HepG2 (cell line): ENCODE data around the gene SYNM. TPM values are rescaled to one million over a fixed set of nuclear protein-coding genes. Genes with fewer than 3 reads are reported as not detected.
A peak's percentile ranks its signal among the peaks of the same experiment; 100 is the strongest.

Experiments used
- ARNT ChIP-seq: fragments of 450-650 bp; IDR thresholded peaks from 2 replicates; pipeline ENCODE4 v1.6.1; 2017
- CREB1 ChIP-seq, 2 experiments: fragments of 450-650 bp in 1 of 2; IDR thresholded peaks; 2 replicates each; pipeline ENCODE4 v1.6.1; 2016 to 2017; ENCODE audit warnings: control low read depth in 1 of 2, mild to moderate bottlenecking in 1 of 2, missing compliant biosample characterization in 1 of 2, missing genetic modification characterization in 1 of 2
- ELF4 ChIP-seq: sonication (generic); formaldehyde crosslinking; IDR thresholded peaks from 2 replicates; pipeline ENCODE4 v1.5.0; 2020; ENCODE audit warnings: missing genetic modification reagents, mild to moderate bottlenecking, moderate library complexity, borderline replicate concordance
- FOXA1 ChIP-seq, 2 experiments: fragments of 450-650 bp in 1 of 2; sonication (generic) in 1 of 2; formaldehyde crosslinking in 1 of 2; IDR thresholded peaks; 2 replicates each; pipeline versions ENCODE4 v1.4.0 to v1.6.1; 2016 to 2020; ENCODE audit warnings: missing genetic modification reagents in 1 of 2
- HNF4A ChIP-seq: sonication (generic); formaldehyde crosslinking; IDR thresholded peaks from 2 replicates; pipeline ENCODE4 v1.4.0; 2020; ENCODE audit warnings: missing genetic modification reagents
- KLF11 ChIP-seq: IDR thresholded peaks from 2 replicates; pipeline ENCODE4 v1.6.1; 2016; ENCODE audit warnings: missing compliant biosample characterization
- KMT2B ChIP-seq: IDR thresholded peaks from 2 replicates; pipeline ENCODE4 v1.6.1; 2016; ENCODE audit warnings: missing genetic modification reagents, missing compliant biosample characterization
- MLLT10 ChIP-seq: sonication (generic); formaldehyde crosslinking; IDR thresholded peaks from 2 replicates; pipeline ENCODE4 v1.4.0; 2020; ENCODE audit warnings: missing genetic modification reagents
- RAD21 ChIP-seq: fragments of 450-650 bp; formaldehyde crosslinking; IDR thresholded peaks from 2 replicates; pipeline ENCODE4 v1.5.0; 2020; ENCODE audit warnings: mild to moderate bottlenecking
- RCOR2 ChIP-seq: IDR thresholded peaks from 2 replicates; pipeline ENCODE4 v1.6.1; 2016; ENCODE audit warnings: missing biosample characterization, missing genetic modification reagents
- SETDB1 ChIP-seq: sonication (generic); formaldehyde crosslinking; IDR thresholded peaks from 2 replicates; pipeline ENCODE4 v1.5.1; 2020; ENCODE audit warnings: missing genetic modification reagents, mild to moderate bottlenecking, borderline replicate concordance
- SMYD3 ChIP-seq: sonication (generic); formaldehyde crosslinking; IDR thresholded peaks from 2 replicates; pipeline ENCODE4 v1.8.1; 2023; ENCODE audit warnings: mild to moderate bottlenecking, missing genetic modification reagents
- TARDBP ChIP-seq: sonication (generic); formaldehyde crosslinking; IDR thresholded peaks from 2 replicates; pipeline ENCODE4 v1.8.0; 2022; ENCODE audit warnings: mild to moderate bottlenecking, missing genetic modification reagents
- ZC3H13 ChIP-seq: sonication (generic); formaldehyde crosslinking; IDR thresholded peaks from 2 replicates; pipeline ENCODE4 v1.8.1; 2023; ENCODE audit warnings: mild to moderate bottlenecking, missing genetic modification reagents, moderate library complexity
- ZNF235 ChIP-seq: sonication (generic); formaldehyde crosslinking; IDR thresholded peaks from 2 replicates; pipeline ENCODE4 v1.8.1; 2023; ENCODE audit warnings: mild to moderate bottlenecking, missing genetic modification reagents, borderline replicate concordance
- ZSCAN9 ChIP-seq: IDR thresholded peaks from 2 replicates; pipeline ENCODE4 v1.6.1; 2016; ENCODE audit warnings: borderline replicate concordance
- polyA plus RNA-seq, 8 experiments: library from polyadenylated mRNA; depleted of rRNA in 3 of 8; stranded (reverse) in 7 of 8; unstranded in 1 of 8; fragments of >200 nt; fragmentation: Illumina TruSeq in 4 of 8; extraction: Trizol in 4 of 8; gene quantifications; 2 replicates each; pipeline versions ENCODE4 v1.2.1 to v1.2.3, GENCODE V29; 2011 to 2016; ENCODE audit warnings: low read depth in 4 of 8, missing spikeins in 1 of 8, mixed read lengths in 1 of 8; ENCODE audit not compliant: insufficient read depth in 1 of 8
- total RNA-seq, 5 experiments: library from RNA; depleted of rRNA; stranded (reverse); fragments of >200 nt; fragmentation: Illumina TruSeq; extraction: Trizol; gene quantifications; 2 replicates each; pipeline ENCODE4 v1.2.3, GENCODE V29; 2016; ENCODE audit warnings: low read depth in 1 of 5
- TF ChIP-seq, protein P1 (sequence below): sonication (generic); formaldehyde crosslinking; IDR thresholded peaks from 2 replicates; pipeline ENCODE4 v1.9.0; 2021; ENCODE audit warnings: missing genetic modification reagents, borderline replicate concordance
- TF ChIP-seq, protein P2 (sequence below): sonication (generic); formaldehyde crosslinking; IDR thresholded peaks from 2 replicates; pipeline ENCODE4 v1.4.0; 2020; ENCODE audit warnings: missing genetic modification reagents, mild to moderate bottlenecking, borderline replicate concordance
- TF ChIP-seq, protein P3 (sequence below), 2 experiments: sonication (generic) in 1 of 2; formaldehyde crosslinking in 1 of 2; IDR thresholded peaks; 2 replicates each; pipeline versions ENCODE4 v1.4.0 to v1.6.1; 2016 to 2020; ENCODE audit warnings: borderline replicate concordance in 1 of 2, low read depth in 1 of 2, mild to moderate bottlenecking in 1 of 2, missing genetic modification reagents in 1 of 2
- TF ChIP-seq, protein P4 (sequence below): sonication (generic); formaldehyde crosslinking; IDR thresholded peaks from 2 replicates; pipeline ENCODE4 v1.4.0; 2020; ENCODE audit warnings: missing genetic modification reagents

SYNM gene
- total and polyA plus RNA-seq, 2 of the 13 experiments (the other 11 are each of a cell fraction or from before 2014, with no cell fraction given) = 1.1 to 3.7 TPM

DNA sequence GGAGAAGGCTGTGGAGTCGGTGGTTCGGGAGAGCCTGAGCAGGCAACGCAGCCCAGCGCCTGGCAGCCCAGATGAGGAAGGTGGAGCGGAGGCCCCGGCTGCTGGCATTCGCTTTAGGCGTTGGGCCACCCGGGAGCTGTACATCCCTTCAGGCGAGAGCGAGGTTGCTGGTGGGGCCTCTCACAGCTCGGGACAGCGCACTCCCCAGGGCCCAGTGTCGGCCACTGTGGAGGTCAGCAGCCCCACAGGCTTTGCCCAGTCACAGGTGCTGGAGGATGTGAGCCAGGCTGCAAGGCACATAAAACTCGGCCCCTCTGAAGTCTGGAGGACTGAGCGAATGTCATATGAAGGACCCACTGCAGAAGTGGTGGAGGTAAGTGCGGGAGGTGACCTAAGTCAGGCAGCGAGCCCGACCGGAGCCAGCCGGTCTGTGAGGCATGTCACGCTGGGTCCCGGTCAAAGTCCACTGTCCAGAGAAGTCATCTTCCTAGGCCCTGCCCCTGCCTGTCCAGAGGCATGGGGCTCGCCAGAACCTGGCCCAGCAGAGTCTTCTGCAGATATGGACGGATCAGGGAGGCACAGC, 26.7 kb downstream of the SYNM start (continued):
- TF ChIP-seq HNF4A (CRISPR knock-in tag) (peak; percentile 96), MLLT10 (CRISPR knock-in tag) (no peak), KMT2B (CRISPR knock-in tag) (peak; percentile 43; the same call in 1 of the 2 replicates), ZC3H13 (CRISPR knock-in tag) (no peak), ELF4 (CRISPR knock-in tag) (no peak), FOXA1 (IDR thresholded peaks at IDR 0.05) (no peak), FOXA1 (CRISPR knock-in tag; IDR thresholded peaks at IDR 0.05) (no peak), ZSCAN9 (no peak), ARNT (no peak), RCOR2 (CRISPR knock-in tag) (0 out of 2 replicates have a peak, but pooled peaks have one; percentile 42), RAD21 (CRISPR knock-in tag) (no peak), ZNF235 (no peak), SMYD3 (CRISPR knock-in tag) (no peak), KLF11 (CRISPR knock-in tag) (no peak), SETDB1 (CRISPR knock-in tag) (no peak), TARDBP (CRISPR knock-in tag) (peak; percentile 49; the same call in 1 of the 2 replicates), CREB1 (IDR thresholded peaks at IDR 0.05) (no peak), CREB1 (CRISPR knock-in tag; IDR thresholded peaks at IDR 0.05) (no peak)
- TF ChIP-seq, protein P1, sequence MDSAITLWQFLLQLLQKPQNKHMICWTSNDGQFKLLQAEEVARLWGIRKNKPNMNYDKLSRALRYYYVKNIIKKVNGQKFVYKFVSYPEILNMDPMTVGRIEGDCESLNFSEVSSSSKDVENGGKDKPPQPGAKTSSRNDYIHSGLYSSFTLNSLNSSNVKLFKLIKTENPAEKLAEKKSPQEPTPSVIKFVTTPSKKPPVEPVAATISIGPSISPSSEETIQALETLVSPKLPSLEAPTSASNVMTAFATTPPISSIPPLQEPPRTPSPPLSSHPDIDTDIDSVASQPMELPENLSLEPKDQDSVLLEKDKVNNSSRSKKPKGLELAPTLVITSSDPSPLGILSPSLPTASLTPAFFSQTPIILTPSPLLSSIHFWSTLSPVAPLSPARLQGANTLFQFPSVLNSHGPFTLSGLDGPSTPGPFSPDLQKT (CRISPR knock-in tag) = no peak
- TF ChIP-seq, protein P2, sequence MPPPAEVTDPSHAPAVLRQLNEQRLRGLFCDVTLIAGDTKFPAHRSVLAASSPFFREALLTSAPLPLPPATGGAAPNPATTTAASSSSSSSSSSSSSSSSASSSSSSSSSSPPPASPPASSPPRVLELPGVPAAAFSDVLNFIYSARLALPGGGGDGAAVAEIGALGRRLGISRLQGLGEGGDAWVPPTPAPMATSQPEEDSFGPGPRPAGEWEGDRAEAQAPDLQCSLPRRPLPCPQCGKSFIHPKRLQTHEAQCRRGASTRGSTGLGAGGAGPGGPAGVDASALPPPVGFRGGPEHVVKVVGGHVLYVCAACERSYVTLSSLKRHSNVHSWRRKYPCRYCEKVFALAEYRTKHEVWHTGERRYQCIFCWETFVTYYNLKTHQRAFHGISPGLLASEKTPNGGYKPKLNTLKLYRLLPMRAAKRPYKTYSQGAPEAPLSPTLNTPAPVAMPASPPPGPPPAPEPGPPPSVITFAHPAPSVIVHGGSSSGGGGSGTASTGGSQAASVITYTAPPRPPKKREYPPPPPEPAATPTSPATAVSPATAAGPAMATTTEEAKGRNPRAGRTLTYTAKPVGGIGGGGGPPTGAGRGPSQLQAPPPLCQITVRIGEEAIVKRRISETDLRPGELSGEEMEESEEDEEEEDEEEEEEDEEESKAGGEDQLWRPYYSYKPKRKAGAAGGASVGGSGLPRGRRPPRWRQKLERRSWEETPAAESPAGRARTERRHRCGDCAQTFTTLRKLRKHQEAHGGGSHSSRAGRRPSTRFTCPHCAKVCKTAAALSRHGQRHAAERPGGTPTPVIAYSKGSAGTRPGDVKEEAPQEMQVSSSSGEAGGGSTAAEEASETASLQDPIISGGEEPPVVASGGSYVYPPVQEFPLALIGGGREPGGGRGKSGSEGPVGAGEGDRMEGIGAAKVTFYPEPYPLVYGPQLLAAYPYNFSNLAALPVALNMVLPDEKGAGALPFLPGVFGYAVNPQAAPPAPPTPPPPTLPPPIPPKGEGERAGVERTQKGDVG = peak; percentile 63; the same call in 1 of the 2 replicates
- TF ChIP-seq, protein P3, sequence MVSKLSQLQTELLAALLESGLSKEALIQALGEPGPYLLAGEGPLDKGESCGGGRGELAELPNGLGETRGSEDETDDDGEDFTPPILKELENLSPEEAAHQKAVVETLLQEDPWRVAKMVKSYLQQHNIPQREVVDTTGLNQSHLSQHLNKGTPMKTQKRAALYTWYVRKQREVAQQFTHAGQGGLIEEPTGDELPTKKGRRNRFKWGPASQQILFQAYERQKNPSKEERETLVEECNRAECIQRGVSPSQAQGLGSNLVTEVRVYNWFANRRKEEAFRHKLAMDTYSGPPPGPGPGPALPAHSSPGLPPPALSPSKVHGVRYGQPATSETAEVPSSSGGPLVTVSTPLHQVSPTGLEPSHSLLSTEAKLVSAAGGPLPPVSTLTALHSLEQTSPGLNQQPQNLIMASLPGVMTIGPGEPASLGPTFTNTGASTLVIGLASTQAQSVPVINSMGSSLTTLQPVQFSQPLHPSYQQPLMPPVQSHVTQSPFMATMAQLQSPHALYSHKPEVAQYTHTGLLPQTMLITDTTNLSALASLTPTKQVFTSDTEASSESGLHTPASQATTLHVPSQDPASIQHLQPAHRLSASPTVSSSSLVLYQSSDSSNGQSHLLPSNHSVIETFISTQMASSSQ (IDR thresholded peaks at IDR 0.05; ENCODE audit: low read depth) = no peak
- TF ChIP-seq, protein P3 (CRISPR knock-in tag; IDR thresholded peaks at IDR 0.05; ENCODE audit: borderline replicate concordance) = no peak
- TF ChIP-seq, protein P4, sequence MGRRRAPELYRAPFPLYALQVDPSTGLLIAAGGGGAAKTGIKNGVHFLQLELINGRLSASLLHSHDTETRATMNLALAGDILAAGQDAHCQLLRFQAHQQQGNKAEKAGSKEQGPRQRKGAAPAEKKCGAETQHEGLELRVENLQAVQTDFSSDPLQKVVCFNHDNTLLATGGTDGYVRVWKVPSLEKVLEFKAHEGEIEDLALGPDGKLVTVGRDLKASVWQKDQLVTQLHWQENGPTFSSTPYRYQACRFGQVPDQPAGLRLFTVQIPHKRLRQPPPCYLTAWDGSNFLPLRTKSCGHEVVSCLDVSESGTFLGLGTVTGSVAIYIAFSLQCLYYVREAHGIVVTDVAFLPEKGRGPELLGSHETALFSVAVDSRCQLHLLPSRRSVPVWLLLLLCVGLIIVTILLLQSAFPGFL (CRISPR knock-in tag) = no peak
